Activated naive CD4-positive, alpha-beta T cell treated with anti-CD3 and anti-CD28 coated beads for 36 hours (primary cell): Measurements from ENCODE around the gene VASH1. TPM values are rescaled to one million over a fixed set of nuclear protein-coding genes. Genes with fewer than 3 reads are reported as not detected.

Source experiments
- CTCF ChIA-PET: fragments of 350-600 bp; sonication (Branson Sonifier 250); formaldehyde crosslinking; loops from one replicate; lab custom pipeline; 2021; ENCODE audit warnings: antibody characterized with exemption; lab: Charles Lee
- DNase-seq: peaks from one replicate; pipeline ENCODE4 v3.0.0-alpha.2; 2020
- H3K27ac Mint-ChIP-seq: one replicate; pipeline ENCODE4 v1.8.0; 2021; ENCODE audit warnings: mild to moderate bottlenecking, mixed read lengths
- H3K27me3 Mint-ChIP-seq: one replicate; pipeline ENCODE4 v1.8.0; 2021; ENCODE audit warnings: low read depth, mixed read lengths
- H3K36me3 Mint-ChIP-seq: one replicate; pipeline ENCODE4 v1.8.0; 2021; ENCODE audit warnings: low read depth, mixed read lengths
- H3K4me1 Mint-ChIP-seq: one replicate; pipeline ENCODE4 v1.8.0; 2021; ENCODE audit warnings: low read depth, mixed read lengths
- H3K4me3 Mint-ChIP-seq: one replicate; pipeline ENCODE4 v1.8.0; 2021; ENCODE audit warnings: mild to moderate bottlenecking, moderate library complexity, mixed read lengths
- H3K9me3 Mint-ChIP-seq: one replicate; pipeline ENCODE4 v1.8.0; 2021; ENCODE audit warnings: mixed read lengths
- intact Hi-C: fragments of 100-400 bp; cut with micrococcal nuclease; formaldehyde crosslinking; loops from one replicate; pipeline ENCODE4 v1.15.1; 2023
- total RNA-seq, 2 experiments: library from RNA; stranded (reverse); gene quantifications; one replicate each; pipeline ENCODE4 v1.2.3, GENCODE V29; 2021

Gene VASH1
- total RNA-seq, 2 experiments from 2014 or later = 0.86 to 1.2 TPM

GRCh38 chr14:76810953-76811400, 49.7 kb downstream of the VASH1 start:
- no peaks in the 10 kb centered on the region for H3K27me3 Mint-ChIP-seq

GRCh38 chr14:76811561-76811960, 50.3 kb downstream of the VASH1 start:
- no peaks in the 10 kb centered on the region for H3K9me3 Mint-ChIP-seq
- CTCF ChIA-PET = interaction anchor here (0.7 to 2.9 kb wide), 15 partner anchors 9 to 742 kb away, joined by 3 to 20 read pairs (median 4); partner anchors contain the start of gene LRRC74A
- no peak overlapping the region for H3K27ac Mint-ChIP-seq
- H3K36me3 Mint-ChIP-seq = peaks cover 11% of the 10 kb centered on the region
- H3K27me3 Mint-ChIP-seq = no peaks in the 10 kb centered on the region
- no peak for DNase-seq
- peaks cover 24% of the 10 kb centered on the region for H3K4me1 Mint-ChIP-seq
- intact Hi-C loops = loop anchor here (1.0 to 2.0 kb wide), 3 partner anchors 27 to 101 kb away; no protein-coding TSS in a partner anchor
- peak overlapping the region; percentile 91 for H3K4me3 Mint-ChIP-seq

More at GRCh38 chr14:76810953-76811400, 49.7 kb downstream of the VASH1 start:
- peak overlapping the region; percentile 10 for H3K27ac Mint-ChIP-seq
- H3K9me3 Mint-ChIP-seq = no peaks in the 10 kb centered on the region
- CTCF ChIA-PET = interaction anchor here (0.6 to 2.9 kb wide), 18 partner anchors 9 to 743 kb away, joined by 3 to 20 read pairs (median 4); partner anchors contain the start of gene LRRC74A
- H3K36me3 Mint-ChIP-seq = peaks cover 11% of the 10 kb centered on the region
- DNase-seq = peak; percentile 42
- intact Hi-C loops = loop anchor here (1.0 to 2.0 kb wide), 3 partner anchors 26 to 101 kb away; no protein-coding TSS in a partner anchor
- H3K4me3 Mint-ChIP-seq = peak overlapping the region; percentile 91
- peaks cover 24% of the 10 kb centered on the region for H3K4me1 Mint-ChIP-seq

GRCh38 chr14:76812093-76812421, 50.8 kb downstream of the VASH1 start:
- intact Hi-C loops = loop anchor here (1.0 to 2.0 kb wide), 2 partner anchors 286 to 661 kb away; partner anchors contain the start of genes CIPC and GPATCH2L
- Mint-ChIP-seq H3K4me3 (peak overlapping the region; percentile 91), H3K36me3 (peaks cover 8% of the 10 kb centered on the region), H3K9me3 (no peaks in the 10 kb centered on the region), H3K27ac (peak overlapping the region; percentile 81), H3K4me1 (peaks cover 24% of the 10 kb centered on the region), H3K27me3 (no peaks in the 10 kb centered on the region)
- DNase-seq = peak; percentile 17
- CTCF ChIA-PET = interaction anchor here (0.6 to 2.9 kb wide), 13 partner anchors 10 to 257 kb away, joined by 3 to 20 read pairs (median 4); partner anchors contain the start of gene LRRC74A

DNA sequence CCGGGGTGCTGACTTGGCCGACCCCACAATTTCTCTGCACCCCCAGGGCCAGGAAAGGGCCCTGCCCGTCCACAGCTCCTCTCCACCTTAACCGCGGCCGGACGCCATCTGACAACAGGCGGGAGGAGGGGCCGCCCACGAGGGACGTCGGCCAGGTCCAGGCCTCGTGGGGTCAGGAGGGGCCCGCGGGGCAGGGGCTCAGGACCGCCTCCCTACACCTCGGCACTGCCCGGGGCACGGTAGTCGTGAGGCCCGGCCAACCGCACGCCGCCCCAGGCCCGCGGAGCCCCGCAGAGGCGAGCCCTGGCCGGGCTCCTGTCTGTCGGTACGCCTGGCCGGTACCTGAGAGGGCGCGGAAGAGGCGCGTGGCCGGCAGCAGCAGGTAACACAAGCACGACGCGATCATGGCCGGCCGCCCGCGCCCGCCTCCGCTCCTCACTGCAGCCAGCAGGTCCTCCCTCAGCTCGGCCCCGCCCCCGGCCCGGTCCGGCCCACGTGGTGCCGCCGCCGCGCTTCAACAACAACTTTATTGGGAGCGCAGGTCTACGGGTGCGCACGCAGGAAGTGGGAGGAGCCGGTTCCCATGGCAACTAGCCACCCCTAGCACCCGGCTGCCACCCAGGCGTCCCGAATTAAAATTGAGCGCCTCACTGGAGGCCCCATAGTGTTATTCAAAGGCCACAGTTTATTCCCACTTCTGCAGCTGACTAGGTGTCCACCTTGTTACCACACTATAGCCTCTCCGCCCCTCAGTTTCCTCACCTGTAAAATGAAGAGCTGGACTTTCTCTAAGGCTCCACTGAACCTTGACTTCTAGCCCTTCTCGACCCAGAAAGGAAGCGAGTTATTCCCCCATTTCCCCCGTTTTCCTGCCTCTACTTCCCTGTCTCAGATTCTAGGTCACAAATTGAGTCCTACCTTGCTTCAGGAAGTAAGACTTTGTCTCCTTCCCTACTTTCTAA, 51.4 kb downstream of the VASH1 start, which contains the start of gene ANGEL1:
Gene ANGEL1, minus strand, starts transcription at position 461 of the 962 bp plus-strand sequence. Its CDS starts 55 bp downstream, at position 406.
- CTCF ChIA-PET = interaction anchor here (0.6 to 2.9 kb wide), 6 partner anchors 11 to 105 kb away, joined by 4 to 20 read pairs (median 5); no protein-coding TSS in a partner anchor
- Mint-ChIP-seq H3K27ac (peak within 1 kb of the TSS; percentile 81), H3K9me3 (no peaks in the 10 kb centered on the region), H3K4me3 (peak within 1 kb of the TSS; percentile 91), H3K36me3 (peaks cover 7% of the 10 kb centered on the region), H3K4me1 (peaks cover 24% of the 10 kb centered on the region), H3K27me3 (no peaks in the 10 kb centered on the region)
- peak; percentile 97 for DNase-seq
- intact Hi-C loops = loop anchor here (1.0 to 2.0 kb wide), 4 partner anchors 32 to 662 kb away; partner anchors contain the start of genes CIPC, GPATCH2L and GSTZ1

DNA sequence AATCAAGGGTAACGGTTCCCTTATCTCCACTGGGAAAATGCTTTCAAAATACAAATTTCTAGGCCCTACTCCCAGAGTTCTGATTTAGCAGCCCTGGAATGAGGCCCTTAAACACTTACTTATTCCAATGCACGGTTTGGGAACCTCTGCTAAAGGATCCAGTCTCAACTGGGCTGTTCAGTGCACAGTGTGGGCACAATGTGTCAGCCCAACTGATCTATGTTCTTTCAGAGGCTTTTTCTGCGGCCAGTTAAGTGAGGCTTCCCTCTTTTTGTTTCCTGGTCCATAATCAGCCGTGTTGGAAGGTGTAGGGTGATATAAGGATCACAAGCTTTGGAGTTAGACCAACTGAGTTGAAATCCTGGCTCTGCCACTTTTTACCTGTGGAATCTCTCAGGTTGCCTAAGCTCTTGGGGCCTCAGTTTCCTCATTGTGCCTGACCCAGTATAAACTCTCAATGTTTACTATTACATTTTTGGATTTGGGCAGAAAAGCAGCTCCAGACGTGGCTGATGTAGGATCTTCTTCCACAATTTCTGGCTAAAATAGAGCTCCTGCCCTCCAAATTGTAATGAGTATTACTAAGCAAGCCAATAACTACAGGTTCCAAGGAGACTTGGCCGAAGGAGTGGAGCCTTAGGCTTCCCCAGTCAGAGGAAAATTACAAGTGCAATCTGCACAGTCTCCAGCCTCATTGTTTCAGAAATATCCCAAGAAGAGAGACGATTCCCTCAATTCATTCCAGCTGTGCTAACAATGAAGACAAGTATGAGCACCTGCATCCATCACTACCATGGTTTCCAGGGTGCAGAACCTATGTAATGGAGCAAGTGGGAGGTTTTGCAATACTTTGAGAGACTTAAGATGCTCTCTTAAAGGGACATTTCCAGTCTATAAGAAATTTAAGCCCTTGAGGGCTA, 53.7 kb downstream of the VASH1 start:
- CTCF ChIA-PET = interaction anchor here (0.6 to 1.6 kb wide), 3 partner anchors 30 to 152 kb away, joined by 3 to 5 read pairs (median 4); no protein-coding TSS in a partner anchor
- intact Hi-C loops = no loop called here

GRCh38 chr14:76820700-76821099, 59.4 kb downstream of the VASH1 start:
- no peak for DNase-seq
- Mint-ChIP-seq H3K36me3 (no peaks in the 10 kb centered on the region), H3K27me3 (peaks cover 2% of the 10 kb centered on the region), H3K4me3 (no peak overlapping the region), H3K9me3 (no peaks in the 10 kb centered on the region), H3K4me1 (no peaks in the 10 kb centered on the region), H3K27ac (no peak overlapping the region)
- CTCF ChIA-PET = interaction anchor here (0.7 kb wide), 1 partner anchor 860 kb away, joined by 3 read pairs; no protein-coding TSS in a partner anchor
- intact Hi-C loops = no loop called here

More for the DNA sequence above, 53.7 kb downstream of the VASH1 start:
- no peak overlapping the region for H3K4me3 Mint-ChIP-seq
- peaks cover under 1% of the 10 kb centered on the region for H3K36me3 Mint-ChIP-seq
- no peak overlapping the region for H3K27ac Mint-ChIP-seq
- H3K9me3 Mint-ChIP-seq = no peaks in the 10 kb centered on the region
- H3K4me1 Mint-ChIP-seq = peaks cover 15% of the 10 kb centered on the region
- H3K27me3 Mint-ChIP-seq = no peaks in the 10 kb centered on the region
- no peak for DNase-seq

DNA sequence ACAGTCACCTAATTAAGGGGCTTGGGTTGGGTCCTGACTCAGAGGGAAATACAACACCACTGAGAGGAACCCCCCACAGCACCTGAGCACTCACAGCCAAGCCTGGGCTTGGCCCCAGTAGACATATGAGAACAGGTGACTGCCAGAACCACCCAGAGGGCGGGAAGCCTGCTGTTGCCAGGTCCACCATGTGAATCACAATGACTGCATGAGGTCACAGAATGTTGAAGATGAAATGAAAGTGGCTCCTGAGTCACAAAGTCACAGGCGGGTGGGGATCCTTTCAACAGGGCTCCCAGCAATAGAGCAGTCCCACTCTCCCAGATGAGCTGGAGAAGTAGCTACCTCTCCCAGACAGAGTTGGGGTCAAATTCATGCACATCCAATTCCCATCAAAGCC, 64.9 kb downstream of the VASH1 start, which contains the start of gene LRRC74A:
Gene LRRC74A, plus strand, starts transcription at position 287 of the 400 bp plus-strand sequence. CDS start 290 bp downstream, outside the sequence.
- H3K36me3 Mint-ChIP-seq = no peaks in the 10 kb centered on the region
- H3K27ac Mint-ChIP-seq = no peak within 1 kb of the TSS
- no peak within 1 kb of the TSS for H3K4me3 Mint-ChIP-seq
- CTCF ChIA-PET = interaction anchor here (0.8 to 2.4 kb wide), 2 partner anchors 15 to 48 kb away, joined by 3 to 6 read pairs; no protein-coding TSS in a partner anchor
- DNase-seq = peak; percentile 18
- H3K4me1 Mint-ChIP-seq = no peaks in the 10 kb centered on the region
- H3K27me3 Mint-ChIP-seq = no peaks in the 10 kb centered on the region
- intact Hi-C loops = no loop called here
- no peaks in the 10 kb centered on the region for H3K9me3 Mint-ChIP-seq

DNA sequence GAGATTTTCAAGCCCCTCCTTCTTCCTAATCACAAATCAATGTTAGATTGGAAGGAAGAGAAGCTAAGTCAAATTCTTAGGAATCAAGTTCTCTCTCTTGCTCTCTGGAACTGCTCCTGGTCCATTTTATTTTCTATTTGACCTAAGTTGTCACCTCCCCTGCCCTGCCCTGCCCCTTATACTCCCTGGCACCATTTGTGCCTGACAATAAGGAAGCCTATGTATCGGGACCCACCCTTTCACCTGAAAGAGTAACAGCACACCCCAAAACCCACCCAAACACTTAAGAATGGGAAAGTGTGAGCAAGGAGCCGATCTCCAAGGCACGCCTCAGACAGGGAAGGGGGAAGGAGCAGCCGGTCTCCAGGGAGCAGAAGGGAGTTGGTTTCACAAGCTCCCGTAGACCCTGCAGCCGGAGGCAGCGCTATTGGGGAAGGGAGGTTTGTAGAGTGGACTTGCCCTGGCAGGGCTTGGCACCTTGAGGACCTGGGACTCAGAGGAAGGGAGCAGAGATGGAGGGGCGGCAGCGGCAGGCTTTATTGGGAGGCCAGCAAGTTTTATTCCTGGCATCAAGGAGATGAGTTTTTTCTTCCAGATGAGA, 66.5 kb downstream of the VASH1 start:
- CTCF ChIA-PET = interaction anchor here (2.4 kb wide), 1 partner anchor 47 kb away, joined by 6 read pairs; no protein-coding TSS in a partner anchor
- H3K27ac Mint-ChIP-seq = no peak overlapping the region
- H3K4me1 Mint-ChIP-seq = no peaks in the 10 kb centered on the region
- intact Hi-C loops = no loop called here
- DNase-seq = no peak
- no peaks in the 10 kb centered on the region for H3K9me3 Mint-ChIP-seq
- no peak overlapping the region for H3K4me3 Mint-ChIP-seq
- H3K27me3 Mint-ChIP-seq = no peaks in the 10 kb centered on the region
- H3K36me3 Mint-ChIP-seq = no peaks in the 10 kb centered on the region

- H3K36me3 Mint-ChIP-seq = no peaks in the 10 kb centered on the region
- intact Hi-C loops = no loop called here
- no peaks in the 10 kb centered on the region for H3K9me3 Mint-ChIP-seq
- H3K4me1 Mint-ChIP-seq = no peaks in the 10 kb centered on the region
- no peak overlapping the region for H3K27ac Mint-ChIP-seq
- no peak overlapping the region for H3K4me3 Mint-ChIP-seq
- CTCF ChIA-PET = no interaction called here
- DNase-seq = no peak
- no peaks in the 10 kb centered on the region for H3K27me3 Mint-ChIP-seq
These were observed 67.2 kb downstream of the VASH1 start for GRCh38 chr14:76828339-76829012.

DNA sequence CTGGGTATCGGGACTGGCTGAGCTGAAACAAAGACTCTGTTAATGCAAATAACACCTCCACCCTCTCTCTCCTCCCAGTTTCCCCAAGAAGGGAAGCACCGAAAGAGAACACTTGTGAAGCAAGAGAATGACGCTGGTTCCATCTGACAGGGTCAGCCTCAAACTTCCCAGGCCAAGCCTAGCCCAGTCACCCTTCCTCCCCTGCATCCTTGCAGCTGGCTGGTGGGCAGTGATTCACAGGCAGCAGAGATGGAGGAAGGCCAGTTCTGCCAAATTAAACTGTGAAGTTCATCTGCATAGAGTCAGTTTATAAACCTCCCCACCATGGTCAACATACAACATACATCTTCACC, 67.7 kb downstream of the VASH1 start:
- CTCF ChIA-PET = no interaction called here
- intact Hi-C loops = no loop called here
- Mint-ChIP-seq H3K9me3 (no peaks in the 10 kb centered on the region), H3K36me3 (no peaks in the 10 kb centered on the region), H3K27ac (no peak overlapping the region), H3K4me1 (no peaks in the 10 kb centered on the region), H3K27me3 (no peaks in the 10 kb centered on the region), H3K4me3 (no peak overlapping the region)
- no peak for DNase-seq
